C4-2B (cell line): ENCODE measurements around the gene SLC2A4RG.

Source experiments
- ZFX ChIP-seq: fragments of 450-650 bp; IDR thresholded peaks from 2 replicates; pipeline ENCODE4 v1.6.1; 2017
- TF ChIP-seq, protein P1 (sequence below): fragments of 450-650 bp; conservative IDR thresholded peaks from 2 replicates; pipeline ENCODE4 v1.5.1; 2017; ENCODE audit warnings: mild to moderate bottlenecking

- TF ChIP-seq, protein P1, sequence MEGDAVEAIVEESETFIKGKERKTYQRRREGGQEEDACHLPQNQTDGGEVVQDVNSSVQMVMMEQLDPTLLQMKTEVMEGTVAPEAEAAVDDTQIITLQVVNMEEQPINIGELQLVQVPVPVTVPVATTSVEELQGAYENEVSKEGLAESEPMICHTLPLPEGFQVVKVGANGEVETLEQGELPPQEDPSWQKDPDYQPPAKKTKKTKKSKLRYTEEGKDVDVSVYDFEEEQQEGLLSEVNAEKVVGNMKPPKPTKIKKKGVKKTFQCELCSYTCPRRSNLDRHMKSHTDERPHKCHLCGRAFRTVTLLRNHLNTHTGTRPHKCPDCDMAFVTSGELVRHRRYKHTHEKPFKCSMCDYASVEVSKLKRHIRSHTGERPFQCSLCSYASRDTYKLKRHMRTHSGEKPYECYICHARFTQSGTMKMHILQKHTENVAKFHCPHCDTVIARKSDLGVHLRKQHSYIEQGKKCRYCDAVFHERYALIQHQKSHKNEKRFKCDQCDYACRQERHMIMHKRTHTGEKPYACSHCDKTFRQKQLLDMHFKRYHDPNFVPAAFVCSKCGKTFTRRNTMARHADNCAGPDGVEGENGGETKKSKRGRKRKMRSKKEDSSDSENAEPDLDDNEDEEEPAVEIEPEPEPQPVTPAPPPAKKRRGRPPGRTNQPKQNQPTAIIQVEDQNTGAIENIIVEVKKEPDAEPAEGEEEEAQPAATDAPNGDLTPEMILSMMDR: no peak
- no peak for TF ChIP-seq ZFX
Measured at GRCh38 chr20:63746751-63747315, 7.3 kb downstream of the SLC2A4RG start.
